SK-N-SH (cell line): ENCODE measurements around the gene PCNT. TPM values are rescaled to one million over a fixed set of nuclear protein-coding genes. Genes with fewer than 3 reads are reported as not detected.

ENCODE experiments used
- CTCF ChIA-PET: fragments of 300-600, 350-600 bp; formaldehyde crosslinking; extraction: SDS; loops from one replicate; lab custom pipeline; 2021; lab: Yijun Ruan, JAX
- POLR2A ChIA-PET: fragments of 350-600 bp; sonication (Branson Sonifier 250); formaldehyde crosslinking; extraction: SDS; loops from one replicate; lab custom pipeline; 2020; ENCODE audit warnings: antibody characterized with exemption, inconsistent platforms; lab: Yijun Ruan, JAX
- DNase-seq: peaks from one replicate; pipeline ENCODE4 v3.0.0; 2012
- H2AFZ ChIP-seq: fragments of 200-600 bp; sonication (generic); 2 replicates; pipeline ENCODE4 v1.8.1; 2016; ENCODE audit warnings: antibody characterized with exemption, mild to moderate bottlenecking, low read depth
- H3F3A ChIP-seq: fragments of 200-600 bp; sonication (generic); replicated peaks from 2 replicates; pipeline ENCODE3; 2016; ENCODE audit warnings: antibody characterized with exemption, mild to moderate bottlenecking; ENCODE audit not compliant: insufficient read depth
- H3K27ac ChIP-seq, 2 experiments: fragments of 200-500 bp in 1 of 2; fragments of 200-600 bp in 1 of 2; sonication (Bioruptor generic) in 1 of 2; sonication (generic), shearing (Covaris generic) in 1 of 2; 2 replicates each; pipeline versions ENCODE4 v1.5.1 to v1.6.1; 2014 to 2016; ENCODE audit warnings: low read depth in 2 of 2, inconsistent platforms in 1 of 2, low read length in 1 of 2, mild to moderate bottlenecking in 1 of 2, mixed read lengths in 1 of 2
- H3K27me3 ChIP-seq: fragments of 200-600 bp; sonication (generic), shearing (Covaris generic); 2 replicates; pipeline ENCODE4 v1.6.1; 2016; ENCODE audit warnings: mixed run types; ENCODE audit not compliant: insufficient read depth
- H3K36me3 ChIP-seq, 2 experiments: fragments of 200-500 bp in 1 of 2; fragments of 200-600 bp in 1 of 2; sonication (Bioruptor generic) in 1 of 2; sonication (generic) in 1 of 2; replicated peaks in 1 of 2; 2 replicates each; pipeline versions ENCODE3 to v1.5.1; 2014 to 2016; ENCODE audit warnings: low read length in 1 of 2, mild to moderate bottlenecking in 1 of 2; ENCODE audit not compliant: insufficient read depth in 2 of 2, control insufficient read depth in 1 of 2
- H3K4me1 ChIP-seq, 2 experiments: fragments of 200-500 bp in 1 of 2; fragments of 200-600 bp in 1 of 2; sonication (Bioruptor generic) in 1 of 2; sonication (generic), shearing (Covaris generic) in 1 of 2; 2 replicates each; pipeline versions ENCODE4 v1.5.1 to v1.6.1; 2014 to 2016; ENCODE audit warnings: low read depth in 1 of 2, low read length in 1 of 2, mixed run types in 1 of 2; ENCODE audit not compliant: insufficient read depth in 2 of 2, control insufficient read depth in 1 of 2
- H3K4me2 ChIP-seq: fragments of 200-600 bp; sonication (generic), shearing (Covaris generic); 2 replicates; pipeline ENCODE4 v1.6.1; 2017; ENCODE audit warnings: mixed run types
- H3K4me3 ChIP-seq, 2 experiments: fragments of 200-500 bp in 1 of 2; fragments of 200-600 bp in 1 of 2; sonication (Bioruptor generic) in 1 of 2; sonication (generic), shearing (Covaris generic) in 1 of 2; 2 replicates each; pipeline versions ENCODE4 v1.5.1 to v1.8.1; 2014 to 2016; ENCODE audit warnings: low read depth in 2 of 2, inconsistent platforms in 1 of 2, low read length in 1 of 2, mild to moderate bottlenecking in 1 of 2, mixed read lengths in 1 of 2, moderate library complexity in 1 of 2
- H3K79me2 ChIP-seq: fragments of 200-600 bp; sonication (generic); 2 replicates; pipeline ENCODE4 v1.8.1; 2017; ENCODE audit warnings: mild to moderate bottlenecking; ENCODE audit not compliant: insufficient read depth
- H3K9ac ChIP-seq: fragments of 200-600 bp; sonication (generic); 2 replicates; pipeline ENCODE4 v1.6.1; 2017; ENCODE audit warnings: mixed run types
- H3K9me2 ChIP-seq: fragments of 200-600 bp; sonication (generic); 2 replicates; pipeline ENCODE4 v1.6.1; 2017; ENCODE audit warnings: mixed run types
- H3K9me3 ChIP-seq: fragments of 200-600 bp; sonication (generic); 2 replicates; pipeline ENCODE4 v1.6.1; 2017; ENCODE audit warnings: mixed run types, mild to moderate bottlenecking, moderate library complexity
- H4K20me1 ChIP-seq: fragments of 200-600 bp; sonication (generic); 2 replicates; pipeline ENCODE4 v1.6.1; 2017; ENCODE audit warnings: mild to moderate bottlenecking, mixed run types; ENCODE audit not compliant: insufficient read depth
- CHD2 ChIP-seq: fragments of 150-350 bp; IDR thresholded peaks from 2 replicates; pipeline ENCODE4 v1.6.1; 2018; ENCODE audit warnings: low read length; ENCODE audit not compliant: partially characterized antibody
- CTCF ChIP-seq: fragments of 200-600 bp; sonication (generic); IDR thresholded peaks from 2 replicates; pipeline ENCODE4 v1.6.1; 2017; ENCODE audit warnings: antibody characterized with exemption, mild to moderate bottlenecking, moderate library complexity
- ELF1 ChIP-seq: IDR thresholded peaks from 2 replicates; pipeline ENCODE4 v1.4.0; 2012
- EP300 ChIP-seq, 2 experiments: IDR thresholded peaks; 2 replicates each; pipeline versions ENCODE4 v1.4.0 to v1.6.1; 2012; ENCODE audit warnings: borderline replicate concordance in 1 of 2, low read depth in 1 of 2, low read length in 1 of 2
- GATA2 ChIP-seq: sonication (generic); formaldehyde crosslinking; IDR thresholded peaks from 2 replicates; pipeline ENCODE4 v1.5.0; 2020; ENCODE audit warnings: mild to moderate bottlenecking, missing genetic modification reagents
- MXI1 ChIP-seq: IDR thresholded peaks from 2 replicates; pipeline ENCODE4 v1.6.1; 2012; ENCODE audit warnings: mild to moderate bottlenecking, low read depth, low read length, improper control_type of control experiment
- NFIC ChIP-seq: IDR thresholded peaks from 2 replicates; pipeline ENCODE4 v1.4.0; 2012; ENCODE audit warnings: borderline replicate concordance
- RAD21 ChIP-seq: IDR thresholded peaks from 2 replicates; pipeline ENCODE4 v1.6.1; 2012; ENCODE audit warnings: mild to moderate bottlenecking, low read length
- RFX5 ChIP-seq: IDR thresholded peaks from 2 replicates; pipeline ENCODE4 v1.6.1; 2012; ENCODE audit warnings: mild to moderate bottlenecking, improper control_type of control experiment, low read length
- RXRA ChIP-seq: IDR thresholded peaks from 2 replicates; pipeline ENCODE4 v1.4.0; 2012; ENCODE audit warnings: low read depth, mild to moderate bottlenecking, borderline replicate concordance
- SMC3 ChIP-seq: IDR thresholded peaks from 2 replicates; pipeline ENCODE4 v1.6.1; 2012; ENCODE audit warnings: low read depth, low read length, improper control_type of control experiment
- TAF1 ChIP-seq: IDR thresholded peaks from 2 replicates; pipeline ENCODE4 v1.6.1; 2012; ENCODE audit warnings: low read depth, mild to moderate bottlenecking, low read length, moderate library complexity, borderline replicate concordance
- TCF12 ChIP-seq: IDR thresholded peaks from 2 replicates; pipeline ENCODE4 v1.4.0; 2012
- TEAD4 ChIP-seq: IDR thresholded peaks from 2 replicates; pipeline ENCODE4 v1.4.0; 2012; ENCODE audit warnings: mild to moderate bottlenecking, borderline replicate concordance; ENCODE audit not compliant: insufficient read depth
- YY1 ChIP-seq: IDR thresholded peaks from 2 replicates; pipeline ENCODE4 v1.4.0; 2012; ENCODE audit warnings: low read depth, mild to moderate bottlenecking
- ZBTB33 ChIP-seq: IDR thresholded peaks from 2 replicates; pipeline ENCODE4 v1.4.0; 2012; ENCODE audit warnings: low read depth, borderline replicate concordance
- WGBS: methylation state at CpG from one replicate; pipeline ENCODE4 v1.1.6; 2017; ENCODE audit warnings: low lambda C conversion rate; 5-methylcytosine and 5-hydroxymethylcytosine counted together
- polyA plus RNA-seq, 3 experiments: library from polyadenylated mRNA; depleted of rRNA; stranded (reverse); fragments of >200 nt; gene quantifications; 2 replicates each; pipeline ENCODE4 v1.2.3, GENCODE V29; 2012
- TF ChIP-seq, protein P1 (sequence below): IDR thresholded peaks from 2 replicates; pipeline ENCODE4 v1.6.1; 2012; ENCODE audit warnings: mild to moderate bottlenecking, low read depth, low read length, moderate library complexity
- TF ChIP-seq, protein P2 (sequence below): fragments of 150-350 bp; IDR thresholded peaks from 2 replicates; pipeline ENCODE4 v1.6.1; 2016; ENCODE audit warnings: mild to moderate bottlenecking, low read depth, low read length
- TF ChIP-seq, protein P3 (sequence below): IDR thresholded peaks from 2 replicates; pipeline ENCODE4 v1.4.0; 2012; ENCODE audit warnings: low read depth

The PCNT gene
- polyA plus RNA-seq, 1 of the 3 experiments (the other 2 are of a cell fraction), result 15.7 TPM

- no peak overlapping the region for H3K4me3 ChIP-seq
- H3F3A ChIP-seq, result no peaks in the 10 kb centered on the region
- DNase-seq, result no peak
- 98% methylated on average over 3 of the region's 3 CpGs for WGBS
- TF ChIP-seq TCF12 (no peak), MXI1 (no peak), RFX5 (no peak), EP300 (IDR thresholded peaks at IDR 0.05; ENCODE audit: borderline replicate concordance in 1 of 2, low read depth in 1 of 2, low read length in 1 of 2) (no peak), SMC3 (no peak), ZBTB33 (no peak), YY1 (no peak), TEAD4 (no peak), RXRA (no peak), CHD2 (no peak), ELF1 (no peak), NFIC (no peak), CTCF (no peak), TAF1 (no peak), RAD21 (no peak), GATA2 (CRISPR knock-in tag) (no peak)
- TF ChIP-seq, protein P1, sequence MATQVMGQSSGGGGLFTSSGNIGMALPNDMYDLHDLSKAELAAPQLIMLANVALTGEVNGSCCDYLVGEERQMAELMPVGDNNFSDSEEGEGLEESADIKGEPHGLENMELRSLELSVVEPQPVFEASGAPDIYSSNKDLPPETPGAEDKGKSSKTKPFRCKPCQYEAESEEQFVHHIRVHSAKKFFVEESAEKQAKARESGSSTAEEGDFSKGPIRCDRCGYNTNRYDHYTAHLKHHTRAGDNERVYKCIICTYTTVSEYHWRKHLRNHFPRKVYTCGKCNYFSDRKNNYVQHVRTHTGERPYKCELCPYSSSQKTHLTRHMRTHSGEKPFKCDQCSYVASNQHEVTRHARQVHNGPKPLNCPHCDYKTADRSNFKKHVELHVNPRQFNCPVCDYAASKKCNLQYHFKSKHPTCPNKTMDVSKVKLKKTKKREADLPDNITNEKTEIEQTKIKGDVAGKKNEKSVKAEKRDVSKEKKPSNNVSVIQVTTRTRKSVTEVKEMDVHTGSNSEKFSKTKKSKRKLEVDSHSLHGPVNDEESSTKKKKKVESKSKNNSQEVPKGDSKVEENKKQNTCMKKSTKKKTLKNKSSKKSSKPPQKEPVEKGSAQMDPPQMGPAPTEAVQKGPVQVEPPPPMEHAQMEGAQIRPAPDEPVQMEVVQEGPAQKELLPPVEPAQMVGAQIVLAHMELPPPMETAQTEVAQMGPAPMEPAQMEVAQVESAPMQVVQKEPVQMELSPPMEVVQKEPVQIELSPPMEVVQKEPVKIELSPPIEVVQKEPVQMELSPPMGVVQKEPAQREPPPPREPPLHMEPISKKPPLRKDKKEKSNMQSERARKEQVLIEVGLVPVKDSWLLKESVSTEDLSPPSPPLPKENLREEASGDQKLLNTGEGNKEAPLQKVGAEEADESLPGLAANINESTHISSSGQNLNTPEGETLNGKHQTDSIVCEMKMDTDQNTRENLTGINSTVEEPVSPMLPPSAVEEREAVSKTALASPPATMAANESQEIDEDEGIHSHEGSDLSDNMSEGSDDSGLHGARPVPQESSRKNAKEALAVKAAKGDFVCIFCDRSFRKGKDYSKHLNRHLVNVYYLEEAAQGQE, result no peak
- TF ChIP-seq, protein P2, sequence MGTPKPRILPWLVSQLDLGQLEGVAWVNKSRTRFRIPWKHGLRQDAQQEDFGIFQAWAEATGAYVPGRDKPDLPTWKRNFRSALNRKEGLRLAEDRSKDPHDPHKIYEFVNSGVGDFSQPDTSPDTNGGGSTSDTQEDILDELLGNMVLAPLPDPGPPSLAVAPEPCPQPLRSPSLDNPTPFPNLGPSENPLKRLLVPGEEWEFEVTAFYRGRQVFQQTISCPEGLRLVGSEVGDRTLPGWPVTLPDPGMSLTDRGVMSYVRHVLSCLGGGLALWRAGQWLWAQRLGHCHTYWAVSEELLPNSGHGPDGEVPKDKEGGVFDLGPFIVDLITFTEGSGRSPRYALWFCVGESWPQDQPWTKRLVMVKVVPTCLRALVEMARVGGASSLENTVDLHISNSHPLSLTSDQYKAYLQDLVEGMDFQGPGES, result no peak
- TF ChIP-seq, protein P3, sequence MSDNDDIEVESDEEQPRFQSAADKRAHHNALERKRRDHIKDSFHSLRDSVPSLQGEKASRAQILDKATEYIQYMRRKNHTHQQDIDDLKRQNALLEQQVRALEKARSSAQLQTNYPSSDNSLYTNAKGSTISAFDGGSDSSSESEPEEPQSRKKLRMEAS, result no peak
- no peaks in the 10 kb centered on the region for H3K27me3 ChIP-seq
- no peak overlapping the region for H3K4me2 ChIP-seq
- no peak overlapping the region for H2AFZ ChIP-seq
- H3K4me1 ChIP-seq, result no peaks in the 10 kb centered on the region; a peak in 1 of 4 replicates
- POLR2A ChIA-PET, result no interaction called here
- CTCF ChIA-PET, result interaction anchor here (1.4 kb wide), 1 partner anchor 14 kb away, joined by 3 read pairs; no protein-coding TSS in a partner anchor
- no peaks in the 10 kb centered on the region for H3K9me2 ChIP-seq
- peaks cover 37% of the 10 kb centered on the region for H3K79me2 ChIP-seq
- no peaks in the 10 kb centered on the region for H4K20me1 ChIP-seq
- H3K36me3 ChIP-seq, result peaks cover 33 to 43% of the 10 kb centered on the region in 2 experiments
- H3K9ac ChIP-seq, result no peak overlapping the region
- no peaks in the 10 kb centered on the region for H3K9me3 ChIP-seq
- H3K27ac ChIP-seq, result no peak overlapping the region
These were observed 167.6 kb downstream of the PCNT start for GRCh38 chr21:46491553-46491952.
